Coronary artery (tissue), 2 donors: Measurements from ENCODE around the gene NFYB.
A peak's percentile ranks its signal among the peaks of the same experiment; 100 is the strongest.
"Not testable (repeated sequence)": the region's sequence is repeated elsewhere in the genome, so short reads cannot be mapped to it uniquely, and the experiment has no call there.

Experiments used
- DNase-seq: peaks from one replicate; pipeline ENCODE4 v3.0.0-alpha.2; 2017; ENCODE audit warnings: low spot score
- H3K27ac ChIP-seq, 2 donors: fragments of 200-600 bp; sonication (generic); one replicate each; pipeline ENCODE4 v1.5.1; 2016 to 2019
- H3K4me3 ChIP-seq: fragments of 200-600 bp; sonication (generic); 2 replicates; pipeline ENCODE4 v1.5.1; 2016; ENCODE audit warnings: mild to moderate bottlenecking, moderate library complexity
- TF ChIP-seq, protein P1 (sequence below): fragments of 200-600 bp; sonication (generic); IDR thresholded peaks from one replicate; pipeline ENCODE4 v1.5.1; 2019; ENCODE audit warnings: antibody characterized with exemption

Gene NFYB

DNA sequence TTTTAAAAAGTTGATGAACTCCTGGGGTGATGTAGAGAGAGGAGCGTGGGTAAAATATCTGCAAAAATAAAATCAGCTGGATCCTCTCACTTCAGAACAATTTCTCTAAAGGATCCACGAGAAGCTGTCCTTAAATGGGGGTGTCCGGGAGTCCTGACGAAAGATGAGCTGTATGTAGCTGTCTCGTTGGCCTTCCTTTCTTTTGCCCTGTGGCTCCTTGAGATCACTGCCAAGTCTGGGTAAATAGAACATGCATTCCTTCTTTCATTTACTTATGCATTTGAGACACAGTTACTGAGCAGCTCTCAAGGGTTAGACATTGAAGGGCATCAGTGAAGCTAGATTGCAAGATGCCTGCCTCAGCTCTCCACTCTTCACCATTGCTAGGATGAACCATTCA is 42.4 kb upstream of the NFYB start:
- TF ChIP-seq, protein P1, sequence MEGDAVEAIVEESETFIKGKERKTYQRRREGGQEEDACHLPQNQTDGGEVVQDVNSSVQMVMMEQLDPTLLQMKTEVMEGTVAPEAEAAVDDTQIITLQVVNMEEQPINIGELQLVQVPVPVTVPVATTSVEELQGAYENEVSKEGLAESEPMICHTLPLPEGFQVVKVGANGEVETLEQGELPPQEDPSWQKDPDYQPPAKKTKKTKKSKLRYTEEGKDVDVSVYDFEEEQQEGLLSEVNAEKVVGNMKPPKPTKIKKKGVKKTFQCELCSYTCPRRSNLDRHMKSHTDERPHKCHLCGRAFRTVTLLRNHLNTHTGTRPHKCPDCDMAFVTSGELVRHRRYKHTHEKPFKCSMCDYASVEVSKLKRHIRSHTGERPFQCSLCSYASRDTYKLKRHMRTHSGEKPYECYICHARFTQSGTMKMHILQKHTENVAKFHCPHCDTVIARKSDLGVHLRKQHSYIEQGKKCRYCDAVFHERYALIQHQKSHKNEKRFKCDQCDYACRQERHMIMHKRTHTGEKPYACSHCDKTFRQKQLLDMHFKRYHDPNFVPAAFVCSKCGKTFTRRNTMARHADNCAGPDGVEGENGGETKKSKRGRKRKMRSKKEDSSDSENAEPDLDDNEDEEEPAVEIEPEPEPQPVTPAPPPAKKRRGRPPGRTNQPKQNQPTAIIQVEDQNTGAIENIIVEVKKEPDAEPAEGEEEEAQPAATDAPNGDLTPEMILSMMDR = no peak
- no peak overlapping the region for H3K4me3 ChIP-seq
- peak overlapping the region; percentile 79 to 92 for H3K27ac ChIP-seq

DNA sequence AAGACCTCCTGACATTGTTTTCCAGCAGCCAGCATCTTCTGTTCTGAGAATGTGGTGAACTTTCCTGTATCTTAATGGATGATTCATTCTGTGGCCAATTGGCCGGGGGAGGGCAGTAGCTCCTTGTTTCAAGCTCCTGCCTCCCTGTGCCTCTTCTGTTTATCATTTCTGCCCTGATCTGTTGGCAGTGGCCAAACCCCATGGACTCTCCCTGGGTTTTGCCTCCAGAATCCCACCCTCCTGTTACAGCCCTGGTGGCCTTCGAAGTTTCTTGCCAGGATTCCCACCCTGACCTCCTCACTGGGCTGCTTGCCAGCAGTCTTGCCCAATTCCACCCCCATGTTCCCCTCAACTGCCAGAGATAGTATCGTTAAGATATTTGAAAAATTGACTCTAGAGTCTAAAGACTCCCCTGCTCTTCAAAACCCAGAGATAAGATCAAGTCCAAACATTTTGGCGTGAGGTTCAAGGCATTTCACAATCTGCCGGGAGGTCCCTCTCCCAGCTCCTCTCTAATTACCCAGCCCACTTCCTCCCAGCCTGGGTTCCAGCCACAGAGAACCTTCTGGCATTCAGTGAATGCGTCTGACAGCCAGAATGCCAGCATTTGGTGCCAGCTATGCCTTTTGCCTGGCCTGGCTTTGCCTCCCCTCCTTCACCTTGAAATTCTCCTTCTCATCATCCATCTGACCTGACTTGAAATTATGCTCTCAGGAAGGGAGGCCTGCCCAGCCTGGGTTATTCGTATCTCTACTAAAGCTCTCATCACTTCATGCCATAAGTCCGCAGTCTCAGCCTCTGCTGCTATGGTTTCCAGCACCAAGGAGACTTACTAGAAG is 39.9 kb upstream of the NFYB start:
- peak; percentile 91 for DNase-seq
- Histone ChIP-seq H3K27ac (peak overlapping the region; percentile 79 to 92), H3K4me3 (no peak overlapping the region)
- TF ChIP-seq, protein P1 = no peak

More for the DNA sequence above, 42.4 kb upstream of the NFYB start:
- no peak for DNase-seq

DNA sequence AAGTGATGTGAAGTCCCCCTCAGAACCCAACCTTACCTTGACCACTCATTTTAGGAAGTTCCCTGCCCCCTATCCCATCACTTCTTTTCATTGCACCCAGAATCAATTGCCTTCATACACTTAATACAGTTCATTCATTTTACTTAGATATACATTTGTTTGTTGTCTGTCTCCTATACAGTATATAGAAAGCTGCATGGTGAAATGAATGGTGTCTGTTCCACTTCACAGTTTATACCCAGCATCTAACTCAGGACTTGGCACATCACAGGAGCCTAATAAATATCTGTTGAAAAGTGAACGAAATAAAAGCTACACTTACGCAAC is 39.3 kb upstream of the NFYB start:
- H3K27ac ChIP-seq = peak overlapping the region; percentile 79 to 92
- no peak overlapping the region for H3K4me3 ChIP-seq
- DNase-seq = no peak
- TF ChIP-seq, protein P1 = no peak

DNA sequence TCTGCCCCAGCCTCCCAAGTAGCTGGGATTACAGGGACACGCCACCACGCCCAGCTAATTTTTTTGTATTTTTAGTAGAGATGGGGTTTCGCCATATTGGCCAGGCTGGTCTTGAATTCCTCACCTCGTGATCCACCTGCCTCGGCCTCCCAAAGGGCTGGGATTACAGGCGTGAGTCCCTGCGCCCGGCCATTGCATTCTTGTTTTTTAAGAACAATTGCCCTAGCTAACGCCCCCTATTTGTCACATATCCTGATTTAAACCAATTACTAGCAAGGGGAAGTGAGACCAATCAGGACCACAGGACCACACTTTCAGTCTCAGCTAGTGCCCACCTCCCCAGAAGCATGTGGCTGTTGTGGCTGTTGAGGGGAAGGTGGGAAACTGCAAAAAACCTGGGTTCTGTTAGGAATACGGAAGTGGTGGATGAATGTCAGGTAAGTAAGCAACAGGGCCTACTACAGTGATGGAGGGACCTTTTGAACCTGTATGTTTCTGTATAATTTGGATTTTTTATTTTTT is 37.8 kb upstream of the NFYB start:
- DNase-seq = no peak
- Histone ChIP-seq H3K4me3 (no peak overlapping the region), H3K27ac (no peak overlapping the region)
- TF ChIP-seq, protein P1 = no peak

DNA sequence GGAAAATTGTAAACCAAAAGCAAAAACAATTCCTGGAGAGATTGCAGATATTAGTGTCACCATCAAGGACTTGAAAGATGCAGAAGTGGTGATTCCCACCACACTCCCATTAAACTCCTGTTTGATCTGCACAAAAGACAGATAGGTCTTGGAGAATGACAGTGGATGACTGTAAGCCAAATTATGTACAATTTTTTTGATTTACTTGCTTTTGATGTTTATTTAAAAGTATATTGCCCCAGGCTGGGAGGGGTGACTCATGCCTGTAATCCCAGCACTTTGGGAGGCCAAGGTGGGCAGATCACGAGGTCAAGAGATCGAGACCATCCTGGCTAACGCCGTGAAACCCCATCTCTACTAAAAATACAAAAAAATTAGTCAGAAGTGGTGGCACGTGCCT is 35.8 kb upstream of the NFYB start:
- H3K4me3 ChIP-seq, DNase-seq, H3K27ac ChIP-seq: not testable (repeated sequence)

DNA sequence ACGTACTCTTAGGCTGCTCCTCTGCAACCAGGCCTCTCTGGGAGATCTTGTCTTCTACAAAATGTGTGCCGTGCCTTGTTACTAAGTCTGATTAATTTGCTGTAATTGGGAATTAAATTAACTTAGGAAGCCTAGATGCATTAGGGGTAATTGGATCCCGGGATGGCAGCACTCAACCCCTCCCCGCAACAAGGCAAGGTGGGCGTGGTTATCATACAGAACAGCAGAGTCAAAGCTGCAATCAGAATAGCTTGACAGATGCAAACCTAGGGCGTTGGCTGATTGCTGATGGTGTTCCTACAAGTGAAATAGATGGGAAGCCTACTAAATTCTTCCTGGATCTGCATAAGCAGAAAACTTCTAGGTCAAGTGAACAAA is 34.5 kb upstream of the NFYB start:
- DNase-seq = no peak
- TF ChIP-seq, protein P1 = no peak
- H3K27ac ChIP-seq = no peak overlapping the region
- H3K4me3 ChIP-seq = no peak overlapping the region

DNA sequence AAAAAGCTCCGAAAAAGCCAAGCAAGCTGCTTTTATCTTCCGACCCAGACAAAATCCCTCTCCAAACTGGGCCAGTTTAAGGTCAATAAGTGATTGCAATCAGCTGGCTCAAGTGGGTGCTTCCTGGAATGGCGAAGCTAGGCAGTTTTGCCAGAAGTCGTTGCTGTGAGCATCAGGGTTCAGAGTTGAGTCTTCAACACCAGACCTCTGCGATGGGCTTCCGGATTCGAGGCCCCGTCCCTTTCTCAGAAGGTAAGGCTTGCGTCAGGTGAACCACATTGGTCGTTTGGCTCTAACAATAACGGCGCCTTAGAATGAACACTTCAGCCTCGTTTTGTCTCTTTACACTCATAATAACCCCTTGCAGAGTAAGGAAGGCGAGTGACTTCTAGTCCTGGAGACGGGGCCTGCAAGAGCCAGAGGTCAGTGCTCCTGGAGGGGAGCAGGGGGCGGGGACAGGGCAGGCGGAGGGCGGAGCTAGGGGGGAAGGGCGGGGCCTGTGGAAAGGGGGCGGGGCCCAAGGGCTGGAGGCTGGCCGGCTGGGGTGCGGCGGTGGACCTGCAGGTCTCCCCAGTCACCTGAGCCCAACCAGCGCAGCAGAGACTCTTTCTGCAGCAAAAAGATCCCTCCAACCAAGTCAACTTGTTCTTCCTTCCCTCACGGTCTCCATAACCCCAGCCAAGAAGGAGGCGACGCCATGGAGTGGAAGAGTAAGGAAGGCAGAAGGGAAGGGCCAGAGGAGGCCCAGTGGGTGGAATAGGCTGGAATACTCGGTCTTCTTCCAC is 34.0 kb upstream of the NFYB start:
- TF ChIP-seq, protein P1 = no peak
- H3K27ac ChIP-seq = no peak overlapping the region
- H3K4me3 ChIP-seq = no peak overlapping the region
- DNase-seq = no peak
